ENCODE measurements around the gene B3GALT6. TPM values are rescaled to one million over a fixed set of nuclear protein-coding genes. Genes with fewer than 3 reads are reported as not detected.

Gene B3GALT6
- total RNA-seq, 1 experiment from 2014 or later = 25.9 TPM

GRCh38 chr1:1241588-1242219 lies 9.7 kb downstream of the B3GALT6 start:
- Mint-ChIP-seq H3K9me3 (ENCODE audit: low read depth, unreplicated experiment) (no peaks in the 10 kb centered on the region), H3K27me3 (ENCODE audit: unreplicated experiment) (no peaks in the 10 kb centered on the region), H3K4me3 (ENCODE audit: low read depth, unreplicated experiment) (no peak overlapping the region), H3K4me1 (ENCODE audit: low read depth, unreplicated experiment) (no peaks in the 10 kb centered on the region), H3K36me3 (ENCODE audit: insufficient read depth, unreplicated experiment) (peaks cover 32% of the 10 kb centered on the region), H3K27ac (ENCODE audit: unreplicated experiment) (no peak overlapping the region)
- no peak for TF ChIP-seq CTCF (IDR thresholded peaks at IDR 0.05; ENCODE audit: unreplicated experiment)
- no peak for DNase-seq
- CTCF ChIA-PET = no interaction called here
- intact Hi-C loops (cut with micrococcal nuclease; ENCODE audit: unreplicated experiment) = no loop called here
- no TSS peak for BruUV-seq (replicated peaks)

GRCh38 chr1:1242461-1243265 lies 10.6 kb downstream of the B3GALT6 start:
- H3K27me3 Mint-ChIP-seq (ENCODE audit: unreplicated experiment) = no peaks in the 10 kb centered on the region
- H3K36me3 Mint-ChIP-seq (ENCODE audit: insufficient read depth, unreplicated experiment) = peaks cover 26% of the 10 kb centered on the region
- H3K4me3 Mint-ChIP-seq (ENCODE audit: low read depth, unreplicated experiment) = no peak overlapping the region
- no peaks in the 10 kb centered on the region for H3K9me3 Mint-ChIP-seq (ENCODE audit: low read depth, unreplicated experiment)
- no peak for DNase-seq
- intact Hi-C loops (cut with micrococcal nuclease; ENCODE audit: unreplicated experiment) = no loop called here
- no peak overlapping the region for H3K27ac Mint-ChIP-seq (ENCODE audit: unreplicated experiment)
- no peaks in the 10 kb centered on the region for H3K4me1 Mint-ChIP-seq (ENCODE audit: low read depth, unreplicated experiment)
- no peak for TF ChIP-seq CTCF (IDR thresholded peaks at IDR 0.05; ENCODE audit: unreplicated experiment)
- no TSS peak for BruUV-seq (replicated peaks)
- CTCF ChIA-PET = no interaction called here

GRCh38 chr1:1243266-1243660 lies 11.2 kb downstream of the B3GALT6 start:
- no peaks in the 10 kb centered on the region for H3K27me3 Mint-ChIP-seq (ENCODE audit: unreplicated experiment)
- peaks cover 25% of the 10 kb centered on the region for H3K36me3 Mint-ChIP-seq (ENCODE audit: insufficient read depth, unreplicated experiment)
- no peak overlapping the region for H3K27ac Mint-ChIP-seq (ENCODE audit: unreplicated experiment)
- CTCF ChIA-PET = no interaction called here
- no peak for DNase-seq
- no peak for TF ChIP-seq CTCF (IDR thresholded peaks at IDR 0.05; ENCODE audit: unreplicated experiment)
- intact Hi-C loops (cut with micrococcal nuclease; ENCODE audit: unreplicated experiment) = no loop called here
- H3K9me3 Mint-ChIP-seq (ENCODE audit: low read depth, unreplicated experiment) = no peaks in the 10 kb centered on the region
- no peaks in the 10 kb centered on the region for H3K4me1 Mint-ChIP-seq (ENCODE audit: low read depth, unreplicated experiment)
- no TSS peak for BruUV-seq (replicated peaks)
- no peak overlapping the region for H3K4me3 Mint-ChIP-seq (ENCODE audit: low read depth, unreplicated experiment)

GRCh38 chr1:1243807-1244191 lies 11.8 kb downstream of the B3GALT6 start:
- H3K27me3 Mint-ChIP-seq (ENCODE audit: unreplicated experiment) = no peaks in the 10 kb centered on the region
- no peaks in the 10 kb centered on the region for H3K9me3 Mint-ChIP-seq (ENCODE audit: low read depth, unreplicated experiment)
- peaks cover 19% of the 10 kb centered on the region for H3K36me3 Mint-ChIP-seq (ENCODE audit: insufficient read depth, unreplicated experiment)
- DNase-seq = no peak
- H3K27ac Mint-ChIP-seq (ENCODE audit: unreplicated experiment) = no peak overlapping the region
- peak overlapping the region; percentile 36 for H3K4me3 Mint-ChIP-seq (ENCODE audit: low read depth, unreplicated experiment)
- CTCF ChIA-PET = no interaction called here
- no peak for TF ChIP-seq CTCF (IDR thresholded peaks at IDR 0.05; ENCODE audit: unreplicated experiment)
- no peaks in the 10 kb centered on the region for H3K4me1 Mint-ChIP-seq (ENCODE audit: low read depth, unreplicated experiment)
- BruUV-seq (replicated peaks) = no TSS peak
- intact Hi-C loops (cut with micrococcal nuclease; ENCODE audit: unreplicated experiment) = no loop called here
